GM12878 (cell line): Measurements from ENCODE around the gene MLEC. TPM values are rescaled to one million over a fixed set of nuclear protein-coding genes. Genes with fewer than 3 reads are reported as not detected.
A peak's percentile ranks its signal among the peaks of the same experiment; 100 is the strongest.

Experiments
- ATF7 ChIP-seq: fragments of 450-650 bp; IDR thresholded peaks from 2 replicates; pipeline ENCODE4 v1.6.1; 2016; ENCODE audit warnings: low read depth, mild to moderate bottlenecking
- CREM ChIP-seq: IDR thresholded peaks from 2 replicates; pipeline ENCODE4 v1.6.1; 2014; ENCODE audit warnings: antibody characterized with exemption, low read depth
- IKZF2 ChIP-seq, 2 experiments: fragments of 450-650 bp; IDR thresholded peaks; 2 replicates each; pipeline ENCODE4 v1.6.1; 2017; ENCODE audit warnings: mild to moderate bottlenecking in 2 of 2, moderate library complexity in 2 of 2
- IRF4 ChIP-seq: IDR thresholded peaks from 2 replicates; pipeline ENCODE4 v1.6.1; 2011; ENCODE audit warnings: low read depth, low read length
- MYC ChIP-seq: IDR thresholded peaks from 2 replicates; pipeline ENCODE4 v1.6.1; 2011; ENCODE audit warnings: mild to moderate bottlenecking, low read length, moderate library complexity, inconsistent platforms; ENCODE audit not compliant: insufficient read depth, insufficient replicate concordance, insufficient read length, severe bottlenecking
- NFIC ChIP-seq: IDR thresholded peaks from 2 replicates; pipeline ENCODE4 v1.6.1; 2012; ENCODE audit warnings: low read depth, mild to moderate bottlenecking, inconsistent platforms, low read length, moderate library complexity
- PKNOX1 ChIP-seq: fragments of 450-650 bp; IDR thresholded peaks from 2 replicates; pipeline ENCODE4 v1.6.1; 2016; ENCODE audit warnings: mild to moderate bottlenecking
- POLR2A ChIP-seq: IDR thresholded peaks from 2 replicates; pipeline ENCODE4 v1.6.1; 2011; ENCODE audit warnings: low read depth, mild to moderate bottlenecking, low read length
- RFX5 ChIP-seq: IDR thresholded peaks from 2 replicates; pipeline ENCODE4 v1.6.1; 2011; ENCODE audit warnings: low read depth, low read length, improper control_type of control experiment
- ZBTB40 ChIP-seq: fragments of 450-650 bp; IDR thresholded peaks from 2 replicates; pipeline ENCODE4 v1.6.1; 2016; ENCODE audit warnings: mild to moderate bottlenecking, moderate library complexity, borderline replicate concordance
- polyA plus RNA-seq, 11 experiments: library from polyadenylated mRNA; depleted of rRNA in 4 of 11; unstranded in 6 of 11; stranded (reverse) in 5 of 11; fragments of >200 nt; fragmentation: Nextera tagmentation in 4 of 11; fragmentation: Illumina TruSeq in 1 of 11; extraction: Ambion mirVana in 4 of 11; extraction: Trizol in 1 of 11; gene quantifications; 1 replicate in 1 of 11; 2 replicates in 10 of 11; pipeline versions ENCODE4 v1.2.1 to v1.2.3, GENCODE V29; 2011 to 2016; ENCODE audit warnings: inconsistent platforms in 2 of 11, missing spikeins in 2 of 11, low read depth in 1 of 11
- total RNA-seq, 4 experiments: library from RNA; depleted of rRNA in 3 of 4; stranded (reverse); fragments of >200 nt in 3 of 4; fragmentation: Illumina TruSeq in 1 of 4; extraction: Trizol in 1 of 4; gene quantifications; 2 replicates each; pipeline versions ENCODE4 v1.2.1 to v1.2.3, GENCODE V29; 2013 to 2021

MLEC gene
- total and polyA plus RNA-seq, 10 of the 15 experiments (the other 5 are each of a cell fraction or from before 2014, with no cell fraction given): 26.7 to 172 (median 103) TPM

GRCh38 chr12:120684523-120684932, 2.4 kb upstream of the MLEC start (continued):
- TF ChIP-seq ZBTB40 (no peak), ATF7 (peak; percentile 55), POLR2A (peak; percentile 30; the same call in 1 of the 2 replicates), RFX5 (no peak), CREM (peak; percentile 62), IKZF2 (IDR thresholded peaks at IDR 0.05) (peak in 1 of 2 experiments; percentile 52; a peak in 3 of 4 replicates), MYC (no peak), IRF4 (0 out of 2 replicates have a peak, but pooled peaks have one; percentile 20), NFIC (no peak), PKNOX1 (peak; percentile 33; the same call in 1 of the 2 replicates)
